Small intestine (tissue), 16 donors: ENCODE results near the gene MORN3. TPM values are rescaled to one million over a fixed set of nuclear protein-coding genes. Genes with fewer than 3 reads are reported as not detected.
"Not testable (repeated sequence)": the region's sequence is repeated elsewhere in the genome, so short reads cannot be mapped to it uniquely, and the experiment has no call there.

Source experiments
- DNase-seq, 2 donors: peaks; one replicate each; pipeline versions ENCODE4 v3.0.0 to v3.0.0-alpha.2; 2013
- FAIRE-seq: peaks from 2 replicates; lab custom pipeline; 2012; peaks lifted over from hg19 to GRCh38; lab: Jason Lieb, UNC
- H3K27ac ChIP-seq, 3 donors: one replicate each; pipeline ENCODE4 v1.5.1; 2013; ENCODE audit warnings: low read length in 2 of 3, mild to moderate bottlenecking in 2 of 3, control low read depth in 1 of 3, inconsistent platforms in 1 of 3, low read depth in 1 of 3, moderate library complexity in 1 of 3
- H3K27me3 ChIP-seq, 3 donors: one replicate each; pipeline ENCODE4 v1.6.1; 2013; ENCODE audit warnings: low read length in 3 of 3, inconsistent platforms in 1 of 3; ENCODE audit not compliant: control insufficient read depth in 3 of 3, insufficient read depth in 3 of 3
- H3K36me3 ChIP-seq, 3 donors: one replicate each; pipeline ENCODE4 v1.6.1; 2013; ENCODE audit warnings: low read length in 3 of 3, inconsistent platforms in 1 of 3, low read depth in 1 of 3, mild to moderate bottlenecking in 1 of 3, moderate library complexity in 1 of 3; ENCODE audit not compliant: control insufficient read depth in 3 of 3, insufficient read depth in 2 of 3
- H3K4me1 ChIP-seq, 3 donors: one replicate each; pipeline ENCODE4 v1.6.1; 2013; ENCODE audit warnings: low read length in 2 of 3, inconsistent platforms in 1 of 3, low read depth in 1 of 3, mild to moderate bottlenecking in 1 of 3, moderate library complexity in 1 of 3; ENCODE audit not compliant: control insufficient read depth in 3 of 3, insufficient read depth in 2 of 3
- H3K4me3 ChIP-seq, 3 donors: one replicate each; pipeline ENCODE4 v1.5.1; 2013; ENCODE audit warnings: low read length in 3 of 3, control low read depth in 1 of 3, inconsistent platforms in 1 of 3, low read depth in 1 of 3, mild to moderate bottlenecking in 1 of 3, moderate library complexity in 1 of 3
- H3K9me3 ChIP-seq, 2 donors: one replicate each; pipeline ENCODE4 v1.6.1; 2013; ENCODE audit warnings: low read depth in 1 of 2, low read length in 1 of 2; ENCODE audit not compliant: control insufficient read depth in 2 of 2, insufficient read depth in 1 of 2
- WGBS, 3 donors: extraction: QIAGEN DNeasy Blood & Tissue Kit; methylation state at CpG; one replicate each; pipeline ENCODE4 v1.1.7; 2013; 5-methylcytosine and 5-hydroxymethylcytosine counted together
- long read RNA-seq, 10 donors: transcript quantifications; one replicate each; lab custom pipeline, GENCODE V29; 2026
- polyA plus RNA-seq, 4 donors: library from polyadenylated mRNA; stranded (reverse) in 3 of 4; unstranded in 1 of 4; fragments of 200-250 nt in 3 of 4; fragments of 120-200 nt in 1 of 4; gene quantifications; one replicate each; pipeline versions ENCODE4 v1.2.1 to v1.2.3, GENCODE V29; 2013
- donor health status: healthy with polysubstance abuse.
- donor health status: control.
- donor health status: control.
- donor health status: Bipolar disorder and iron deficiency.
- donor health status: healthy.

MORN3 gene, protein sequence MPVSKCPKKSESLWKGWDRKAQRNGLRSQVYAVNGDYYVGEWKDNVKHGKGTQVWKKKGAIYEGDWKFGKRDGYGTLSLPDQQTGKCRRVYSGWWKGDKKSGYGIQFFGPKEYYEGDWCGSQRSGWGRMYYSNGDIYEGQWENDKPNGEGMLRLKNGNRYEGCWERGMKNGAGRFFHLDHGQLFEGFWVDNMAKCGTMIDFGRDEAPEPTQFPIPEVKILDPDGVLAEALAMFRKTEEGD
- polyA plus RNA-seq = 1 to 10 TPM in 1 of 4 donors, under 1 TPM in 1, not detected in 2; 0.57 to 3.1 TPM
- long read RNA-seq, donor 1, partial matches to known transcripts = 0 of 1 reads
- long read RNA-seq, donor 1, other reads (novel, unspliced or antisense) = 0 of 1 reads
- long read RNA-seq, donor 2 = 0 reads
- long read RNA-seq, donor 3 = 0 reads
- long read RNA-seq, donor 4 = 0 reads
- long read RNA-seq, donor 5 = 0 reads
- long read RNA-seq, donor 6 = 0 reads
- long read RNA-seq, donor 7 = 0 reads
- long read RNA-seq, donor 8 = 0 reads
- long read RNA-seq, donor 9 = 0 reads
- long read RNA-seq, donor 10, partial matches to known transcripts = 0 of 1 reads
- long read RNA-seq, donor 10, other reads (novel, unspliced or antisense) = 0 of 1 reads

DNA sequence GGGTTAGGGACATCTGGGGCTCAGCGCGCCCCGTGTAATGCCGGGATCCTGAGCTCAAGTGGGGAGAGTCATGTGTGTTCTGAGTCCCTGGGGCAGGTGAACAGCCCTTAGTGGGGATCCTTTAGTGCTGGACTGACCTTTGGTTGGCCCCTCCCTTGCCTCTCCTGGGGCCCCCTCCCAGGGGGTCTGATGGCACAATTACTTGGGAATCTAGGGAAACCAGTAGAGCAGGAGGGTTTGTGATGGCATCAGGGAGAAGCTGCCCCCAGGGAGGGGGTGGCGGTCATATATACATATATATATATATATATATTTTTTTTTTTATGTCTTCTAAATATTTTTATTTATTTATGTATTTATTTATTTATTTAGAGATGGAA is at the start of gene MORN3:
Gene MORN3, minus strand, starts transcription at position 134 of the 380 bp plus-strand sequence. CDS start 171 bp downstream, outside the sequence.
- H3K36me3 ChIP-seq = no peaks in the 10 kb centered on the region
- H3K9me3 ChIP-seq = no peaks in the 10 kb centered on the region
- 93 to 97% (median 94%) methylated on average over 5 of the region's 5 CpGs for WGBS, 3 donors
- H3K4me1 ChIP-seq = peaks cover 0 to 20% (median 0%) of the 10 kb centered on the region in 3 donors
- no peaks in the 10 kb centered on the region for H3K27me3 ChIP-seq
- FAIRE-seq = no peak
- peak within 1 kb of the TSS in 1 of 3 donors; percentile 20 for H3K4me3 ChIP-seq
- DNase-seq = peak in 1 of 2 donors; percentile 72
- H3K27ac ChIP-seq = no peak within 1 kb of the TSS

DNA sequence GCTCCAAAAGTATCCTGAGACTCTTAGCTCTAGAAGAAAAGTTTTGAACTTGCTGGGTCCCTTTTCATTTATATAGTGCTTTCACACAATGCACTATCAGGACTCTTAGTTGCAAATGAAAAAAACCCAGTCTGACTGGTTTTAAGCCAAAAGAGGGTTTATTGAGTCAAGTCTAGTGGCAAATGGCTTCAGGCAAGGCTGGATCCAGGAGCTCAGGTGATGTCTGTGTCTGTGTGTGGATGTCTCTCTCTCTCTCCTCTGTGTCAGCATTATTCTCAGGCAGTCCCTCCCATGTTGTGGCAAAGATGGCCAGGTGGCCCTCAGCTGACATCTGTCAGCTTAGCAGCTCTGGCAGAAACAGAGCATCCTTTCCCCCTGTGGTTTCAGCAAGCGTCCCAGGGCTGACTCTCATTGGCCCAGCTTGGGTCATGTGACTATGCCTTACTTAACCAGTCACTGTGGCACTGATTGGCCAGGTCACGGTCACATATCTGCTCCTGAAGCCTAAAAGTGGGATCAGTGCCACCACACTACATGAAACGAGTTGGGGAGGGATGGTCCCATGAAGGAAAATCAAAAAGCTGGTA is 49.3 kb upstream of the MORN3 start:
- no peaks in the 10 kb centered on the region for H3K9me3 ChIP-seq
- FAIRE-seq = no peak
- H3K4me1 ChIP-seq = no peaks in the 10 kb centered on the region
- H3K27ac ChIP-seq = no peak overlapping the region
- H3K27me3 ChIP-seq = no peaks in the 10 kb centered on the region
- no peak overlapping the region for H3K4me3 ChIP-seq
- no peak for DNase-seq
- H3K36me3 ChIP-seq = peaks cover 0 to 30% (median 0%) of the 10 kb centered on the region in 3 donors
- 79 to 92% (median 86%) methylated on average over 3 of the region's 3 CpGs for WGBS, 3 donors

DNA sequence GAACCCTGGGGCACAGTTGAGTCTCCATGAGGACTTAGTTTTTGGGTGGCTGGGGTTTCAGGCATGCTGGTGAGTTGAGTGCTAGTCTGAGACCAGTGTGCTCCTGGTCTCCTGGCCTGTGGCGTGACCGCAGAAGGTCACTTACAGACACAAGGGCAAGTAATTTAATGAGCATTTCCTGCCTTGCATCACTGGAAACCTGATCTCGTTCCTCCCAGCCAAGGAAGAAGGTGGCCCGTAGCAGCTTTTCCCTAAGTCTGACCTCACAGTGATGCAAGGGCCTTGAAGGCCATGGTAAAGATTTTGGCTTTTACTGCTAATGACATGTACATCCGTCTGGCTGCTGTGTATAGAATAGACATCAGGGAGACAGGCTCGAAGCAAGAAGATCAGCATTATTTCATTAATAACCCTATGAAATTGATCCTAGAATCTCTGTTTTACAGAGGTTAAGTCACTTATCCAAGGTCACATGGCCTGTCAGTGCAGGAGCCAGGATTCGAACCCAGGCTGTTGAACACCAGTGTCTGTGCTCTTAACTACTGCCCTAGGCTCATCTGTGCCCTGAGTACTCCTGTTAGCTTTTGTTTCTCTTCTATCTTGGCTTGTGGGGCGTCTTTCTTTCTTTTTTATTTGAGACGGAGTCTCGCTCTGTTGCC is 47.7 kb upstream of the MORN3 start:
- H3K27ac ChIP-seq = no peak overlapping the region
- 87 to 96% (median 89%) methylated on average over 10 of the region's 10 CpGs for WGBS, 3 donors
- FAIRE-seq = no peak

DNA sequence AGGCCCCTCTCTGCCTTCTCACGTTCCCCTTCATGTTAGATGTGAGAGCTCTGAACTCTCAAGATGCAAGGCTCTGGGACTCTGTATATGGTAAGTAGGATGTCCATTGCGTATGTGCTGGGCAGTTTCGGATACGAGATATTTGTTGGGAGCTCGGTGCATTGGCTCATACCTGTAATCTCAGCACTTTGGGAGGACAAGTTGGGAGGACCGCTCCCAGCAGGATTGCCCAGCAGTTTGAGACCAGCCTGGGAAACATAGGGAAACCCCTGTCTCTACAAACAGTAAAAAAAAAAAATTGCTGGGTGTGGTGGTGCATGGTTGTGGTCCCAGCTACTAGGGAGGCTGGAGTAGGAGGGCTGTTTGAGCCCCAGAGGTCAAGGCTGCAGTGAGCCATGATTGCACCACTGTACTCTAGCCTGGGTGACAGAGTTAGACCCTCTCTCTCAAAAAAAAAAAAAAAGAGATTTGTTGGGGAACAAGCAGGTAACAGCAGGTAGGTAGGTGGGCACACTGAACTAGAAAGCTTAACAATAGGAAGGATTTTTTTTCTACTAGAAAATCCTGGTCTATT is 46.5 kb upstream of the MORN3 start:
- 80 to 82% (median 81%) methylated on average over 6 of the region's 6 CpGs for WGBS, 3 donors
- FAIRE-seq (no peak), DNase-seq (no peak)
- Histone ChIP-seq H3K9me3 (no peaks in the 10 kb centered on the region), H3K27ac (no peak overlapping the region), H3K4me1 (peaks cover 0 to 12% (median 0%) of the 10 kb centered on the region in 3 donors), H3K36me3 (peaks cover 0 to 23% (median 0%) of the 10 kb centered on the region in 3 donors), H3K4me3 (no peak overlapping the region), H3K27me3 (no peaks in the 10 kb centered on the region)

More for the DNA sequence above, 47.7 kb upstream of the MORN3 start:
- DNase-seq = no peak
- Histone ChIP-seq H3K27me3 (no peaks in the 10 kb centered on the region), H3K4me1 (peaks cover 0 to 7% (median 0%) of the 10 kb centered on the region in 3 donors), H3K36me3 (peaks cover 0 to 25% (median 0%) of the 10 kb centered on the region in 3 donors), H3K9me3 (no peaks in the 10 kb centered on the region), H3K4me3 (no peak overlapping the region)

- not testable (repeated sequence) for FAIRE-seq
- 95 to 97% (median 96%) methylated on average over 7 of the region's 7 CpGs for WGBS, 3 donors
Observed at GRCh38 chr12:121715055-121715454, 45.6 kb upstream of the MORN3 start.

DNA sequence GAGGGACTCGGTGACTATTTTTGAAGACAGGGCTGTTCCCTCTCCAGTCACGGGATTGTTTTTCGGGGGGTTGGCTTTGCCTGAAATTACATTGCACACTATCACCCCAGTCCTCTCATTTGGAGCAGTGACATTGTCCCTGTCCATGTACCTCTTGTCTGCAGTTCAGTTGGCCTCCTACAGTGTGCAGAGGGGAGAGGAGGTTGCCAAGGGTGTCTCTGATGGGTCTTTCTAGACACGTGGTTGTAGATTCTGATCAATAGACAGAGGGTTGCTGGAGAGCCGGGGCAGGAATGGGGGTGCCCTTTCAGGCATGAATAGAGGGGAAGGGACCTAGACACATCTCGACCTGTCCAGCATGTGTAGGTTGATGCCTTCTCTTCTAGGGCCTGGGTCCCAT is 44.3 kb upstream of the MORN3 start:
- DNase-seq = no peak
- no peak overlapping the region for H3K27ac ChIP-seq
- no peaks in the 10 kb centered on the region for H3K27me3 ChIP-seq
- WGBS, 3 donors = 50 to 55% (median 52%) methylated on average over 6 of the region's 6 CpGs
- no peak for FAIRE-seq
- H3K4me3 ChIP-seq = peak overlapping the region in 1 of 3 donors; percentile 96
- H3K9me3 ChIP-seq = peaks cover 0 to 7% of the 10 kb centered on the region in 2 donors
- peaks cover 0 to 25% (median 0%) of the 10 kb centered on the region in 3 donors for H3K4me1 ChIP-seq
- H3K36me3 ChIP-seq = peaks cover 0 to 16% (median 0%) of the 10 kb centered on the region in 3 donors

More at GRCh38 chr12:121715055-121715454, 45.6 kb upstream of the MORN3 start:
- peaks cover 0 to 18% (median 0%) of the 10 kb centered on the region in 3 donors for H3K36me3 ChIP-seq
- H3K4me3 ChIP-seq, H3K27me3 ChIP-seq, H3K27ac ChIP-seq, DNase-seq, H3K9me3 ChIP-seq: not testable (repeated sequence)
- peaks cover 0 to 16% (median 0%) of the 10 kb centered on the region in 3 donors for H3K4me1 ChIP-seq

GRCh38 chr12:121713257-121713777 is 43.9 kb upstream of the MORN3 start:
- H3K27me3 ChIP-seq = no peaks in the 10 kb centered on the region
- peaks cover 0 to 25% (median 0%) of the 10 kb centered on the region in 3 donors for H3K4me1 ChIP-seq
- peaks cover 0 to 7% of the 10 kb centered on the region in 2 donors for H3K9me3 ChIP-seq
- peak overlapping the region; percentile 70 to 96 (median 73) for H3K4me3 ChIP-seq
- FAIRE-seq = no peak
- H3K36me3 ChIP-seq = peaks cover 0 to 14% (median 0%) of the 10 kb centered on the region in 3 donors
- peak in 1 of 2 donors; percentile 44 for DNase-seq
- peak overlapping the region in 1 of 3 donors; percentile 72 for H3K27ac ChIP-seq
- 15 to 16% (median 16%) methylated on average over 13 to 14 of the region's 14 CpGs for WGBS, 3 donors
